Fibroblast of peridontal ligament (primary cell): ENCODE results near the gene PTPN4.

Experiments
- DNase-seq: peaks from one replicate; pipeline ENCODE4 v3.0.0-alpha.2; 2010; ENCODE audit errors: extremely low read depth

The PTPN4 gene

DNA sequence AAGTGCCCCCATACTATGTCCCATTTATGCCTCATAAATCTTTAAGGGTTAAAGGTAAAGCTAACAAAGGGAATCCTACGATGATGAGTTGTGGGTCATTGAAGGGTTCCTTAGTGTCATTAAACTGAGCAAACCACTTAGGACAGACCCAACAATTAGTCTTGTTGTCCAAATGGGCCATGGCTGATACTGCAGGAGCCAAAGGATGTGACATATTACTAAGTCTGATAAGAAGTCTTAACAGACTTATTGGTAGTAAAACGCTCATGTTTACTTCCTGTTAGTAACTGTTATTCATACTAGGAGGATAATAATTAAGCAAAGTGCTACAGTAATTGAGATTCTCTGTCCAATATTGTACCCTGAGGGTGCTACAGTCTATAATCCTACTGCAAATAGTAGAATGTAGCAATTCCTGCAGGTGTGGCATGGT lies 96.8 kb downstream of the PTPN4 start:
- no peak for DNase-seq

DNA sequence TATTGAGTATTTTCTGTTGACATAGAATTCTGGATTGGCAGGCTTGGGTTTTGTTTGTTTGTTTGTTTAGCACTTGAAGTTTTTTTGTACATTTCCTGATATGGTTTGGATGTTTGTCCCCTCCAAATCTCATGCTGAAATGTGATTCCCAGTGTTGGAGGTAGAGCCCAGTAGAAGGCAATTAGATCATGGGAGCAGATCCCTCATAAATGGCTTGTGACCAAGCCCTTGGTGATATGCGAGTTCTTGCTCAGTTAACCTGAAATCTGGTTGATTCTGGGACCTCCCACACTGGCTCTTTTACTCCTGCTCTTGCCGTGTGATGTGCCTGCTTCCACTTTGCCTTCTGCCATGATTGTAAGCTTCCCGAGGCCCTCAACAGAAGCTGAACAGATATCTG lies 98.0 kb downstream of the PTPN4 start:
- DNase-seq, result no peak

DNA sequence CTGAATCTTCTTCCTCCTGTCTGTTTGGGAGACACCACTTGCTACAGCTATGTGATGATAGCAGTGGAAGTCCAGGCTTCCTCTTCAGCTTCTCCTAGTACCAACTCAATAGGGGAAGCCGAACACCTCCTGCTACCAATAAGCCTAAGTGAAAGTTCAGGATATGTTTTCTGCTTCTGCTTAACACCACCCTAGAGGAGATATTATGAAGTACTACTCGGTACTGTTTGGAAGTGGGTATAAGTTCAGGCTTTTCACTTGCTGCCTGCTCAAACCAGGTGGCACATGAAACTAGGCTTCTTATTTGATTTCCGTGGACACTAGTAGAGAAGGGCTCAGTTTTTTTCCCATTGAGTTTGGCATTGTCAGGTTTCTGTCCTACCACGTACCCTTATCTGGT lies 99.8 kb downstream of the PTPN4 start:
- DNase-seq, result no peak

DNA sequence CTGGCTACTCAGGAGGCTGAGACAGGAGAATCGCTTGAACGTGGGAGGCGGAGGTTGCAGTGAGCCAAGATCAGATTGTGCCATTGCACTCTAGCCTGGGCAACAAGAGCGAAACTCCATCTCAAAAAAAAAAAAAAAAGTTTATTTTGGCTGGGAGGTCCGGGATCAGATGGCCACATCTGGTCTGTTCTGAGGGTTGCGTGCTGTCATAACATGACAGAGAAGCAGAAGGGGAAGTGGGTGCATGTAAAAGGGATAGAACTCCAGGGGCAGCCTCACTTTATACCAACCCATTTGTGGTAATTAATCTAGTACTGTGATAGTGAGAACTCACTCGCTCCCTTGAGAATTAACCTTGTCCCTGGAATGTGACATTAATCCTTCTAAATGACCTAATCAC lies 101.2 kb downstream of the PTPN4 start:
- no peak for DNase-seq

DNA sequence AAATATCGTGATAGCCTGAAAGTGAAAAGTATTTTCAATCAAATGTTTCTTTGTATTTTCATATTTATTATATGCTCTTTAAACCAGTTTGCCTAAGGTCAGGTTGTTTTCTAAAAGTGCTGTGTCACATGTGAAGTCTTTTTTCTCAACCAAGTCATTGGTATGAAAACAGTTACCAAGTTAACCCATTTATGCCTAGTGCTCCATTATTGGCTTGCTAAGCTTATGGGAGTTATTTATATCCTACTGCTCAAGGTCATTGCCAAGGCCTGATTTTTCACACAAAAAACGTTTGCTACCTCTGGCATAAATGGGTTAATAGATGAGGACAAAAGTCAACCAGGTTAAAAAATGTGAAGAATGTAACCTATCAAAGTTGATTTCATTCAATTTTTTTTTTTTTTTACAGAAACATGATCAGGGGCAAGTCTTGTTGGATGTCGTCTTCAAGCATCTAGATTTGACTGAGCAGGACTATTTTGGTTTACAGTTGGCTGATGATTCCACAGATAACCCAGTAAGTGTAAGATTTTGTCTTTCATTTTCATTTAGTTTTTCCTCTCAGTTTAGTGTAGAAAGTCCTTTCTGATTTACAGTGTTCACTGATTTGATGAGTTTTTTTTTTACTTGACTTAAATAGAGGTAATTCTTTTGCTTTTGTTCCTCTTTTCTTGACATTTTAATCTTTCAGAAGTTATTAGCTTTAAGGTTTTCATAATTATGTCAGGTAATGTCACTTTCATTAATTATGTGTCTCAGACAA lies 102.6 kb downstream of the PTPN4 start:
- no peak for DNase-seq

DNA sequence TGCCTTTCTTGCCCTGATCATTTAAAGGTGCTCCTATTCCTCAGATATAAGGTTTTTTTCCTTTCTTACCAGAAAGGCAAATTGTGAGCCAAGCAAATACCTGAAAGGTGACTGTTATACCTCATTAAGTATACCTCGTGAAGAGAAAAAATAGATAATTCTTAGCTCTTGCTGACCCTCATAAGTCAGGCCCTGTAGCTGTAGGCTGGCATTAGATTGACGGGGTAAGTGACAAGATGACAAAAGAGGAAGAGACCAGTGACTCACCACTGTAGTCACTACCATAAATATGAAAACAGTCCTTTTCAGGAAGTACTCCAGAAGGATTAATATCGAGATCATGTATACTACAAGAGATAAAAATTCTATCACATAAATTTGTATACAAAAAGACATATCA lies 104.6 kb downstream of the PTPN4 start:
- DNase-seq, result no peak

DNA sequence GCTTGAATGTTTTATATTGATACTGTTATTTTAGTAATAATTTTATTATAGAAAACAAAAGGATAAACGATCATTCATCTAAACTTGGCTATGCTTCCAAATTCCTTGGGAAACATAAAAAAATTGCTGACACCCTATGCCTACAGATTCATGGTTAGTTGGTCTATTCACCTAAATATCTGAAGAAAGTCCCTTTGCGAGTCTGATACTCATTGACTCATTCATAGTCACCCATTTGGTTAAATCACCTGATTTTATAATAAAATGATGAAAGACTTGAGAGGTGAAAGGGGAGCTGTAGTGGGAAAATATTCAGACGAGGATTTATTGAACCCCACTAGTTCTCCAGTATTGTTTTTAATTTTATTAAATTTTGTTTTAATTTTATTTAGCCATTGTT lies 112.0 kb downstream of the PTPN4 start:
- no peak for DNase-seq

DNA sequence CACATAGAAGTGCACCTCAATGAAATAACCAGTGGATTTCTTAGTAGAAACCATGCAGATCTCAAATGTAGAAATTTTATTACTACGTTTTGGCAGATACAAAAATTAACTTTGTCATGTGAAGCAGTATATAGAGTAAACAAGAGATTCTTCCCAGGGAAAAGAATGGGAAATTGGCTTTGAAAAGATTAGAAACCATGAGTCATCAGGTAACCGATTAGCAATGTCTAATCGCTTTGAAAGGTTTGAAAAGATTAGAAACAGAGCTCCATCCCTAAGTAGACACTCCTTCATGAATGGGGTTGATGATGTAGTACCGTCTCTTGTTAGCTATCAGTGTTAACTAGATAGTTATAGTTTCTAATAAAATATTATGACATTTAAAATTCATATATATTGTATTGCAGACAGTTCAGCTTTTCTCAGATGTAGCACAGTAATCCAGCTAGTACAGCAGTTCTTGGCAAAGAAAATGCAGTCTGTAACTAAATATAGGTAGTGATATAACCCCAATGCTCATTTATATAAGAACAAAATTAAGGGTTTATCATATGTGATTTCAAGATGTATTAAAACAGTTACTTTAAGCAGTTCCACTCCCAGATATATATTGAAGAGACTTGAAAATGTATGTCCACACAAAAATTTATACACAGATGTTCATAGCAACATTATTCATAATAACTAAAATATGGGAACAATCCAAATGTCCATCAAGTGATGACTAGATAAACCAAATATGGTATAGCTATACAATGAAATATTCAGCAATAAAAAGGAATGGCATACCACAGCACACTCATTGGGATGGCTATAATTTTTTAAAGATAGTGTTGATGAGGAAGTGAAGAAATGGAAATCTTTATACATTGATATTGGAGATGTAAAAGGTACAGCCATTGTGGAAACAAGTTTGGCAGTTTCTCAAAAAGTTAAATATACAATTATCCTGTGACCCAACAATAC lies 113.9 kb downstream of the PTPN4 start:
- DNase-seq, result peak; percentile 13

DNA sequence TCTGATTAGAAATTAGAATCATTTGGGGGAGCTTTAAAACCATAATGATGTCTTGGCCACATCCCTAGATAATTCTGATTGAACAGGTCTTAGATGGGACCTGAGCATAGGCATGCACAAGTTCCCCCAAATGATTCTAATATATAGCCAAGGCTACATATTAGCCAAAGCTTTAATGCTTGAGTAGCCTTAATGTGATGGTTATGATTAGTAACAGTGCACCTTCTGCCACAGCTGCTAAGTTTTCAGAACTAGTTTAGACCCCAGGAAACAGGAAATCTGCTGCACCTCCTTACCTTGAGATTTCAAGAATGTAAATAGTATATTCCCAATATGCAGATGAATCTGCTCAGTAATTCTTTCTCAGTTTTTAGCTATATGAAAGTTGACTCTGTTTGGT lies 119.8 kb downstream of the PTPN4 start:
- no peak for DNase-seq

DNA sequence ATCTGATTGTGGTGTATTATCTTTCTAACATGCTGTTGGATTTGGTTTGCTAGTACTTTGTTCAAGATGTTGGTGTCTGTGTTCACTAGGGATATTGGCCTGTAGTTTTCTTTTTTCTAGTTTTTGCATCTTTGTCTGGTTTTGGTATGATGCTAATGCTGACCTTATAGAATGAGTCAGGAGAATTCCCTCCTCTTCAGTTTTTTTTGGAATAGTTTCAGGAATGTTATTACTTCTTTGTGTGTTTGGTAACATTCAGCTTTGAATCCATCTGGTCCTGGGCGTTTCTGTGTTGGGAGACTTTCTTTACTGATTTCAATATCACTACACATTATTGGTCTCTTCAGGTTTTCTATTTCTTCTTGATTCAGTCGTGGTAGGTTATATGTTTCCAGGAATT lies 129.0 kb downstream of the PTPN4 start:
- DNase-seq, result peak; percentile 92

DNA sequence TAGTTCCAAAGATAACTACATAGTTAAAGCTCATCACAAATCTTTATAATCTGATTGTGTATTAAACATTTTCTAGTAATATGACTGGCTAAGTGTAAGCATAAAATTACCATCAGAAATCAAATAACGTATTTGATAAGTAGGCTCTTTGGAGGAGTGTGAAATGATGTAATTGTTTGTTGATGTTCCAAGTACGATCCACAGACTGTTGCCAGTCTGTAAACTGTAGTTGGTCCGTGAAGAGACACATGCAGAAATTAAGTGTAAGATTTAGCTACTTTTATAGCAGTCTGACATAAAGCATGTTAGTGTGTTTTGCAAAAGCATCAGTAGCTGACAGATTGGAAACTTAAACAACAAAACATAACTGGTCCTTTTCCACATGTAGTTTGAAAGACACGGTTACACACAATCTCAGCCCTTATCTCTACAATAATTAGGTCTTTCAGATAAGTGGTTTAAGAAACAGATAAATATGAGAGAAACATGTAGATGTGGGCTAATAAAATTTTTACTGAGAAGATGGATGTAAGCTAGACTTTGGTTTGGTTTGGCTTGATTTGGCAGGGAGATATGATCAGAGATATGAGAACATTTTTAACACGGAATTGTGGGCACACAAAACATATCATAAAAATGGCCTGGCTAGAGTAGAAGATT lies 138.1 kb downstream of the PTPN4 start:
- DNase-seq, result no peak

DNA sequence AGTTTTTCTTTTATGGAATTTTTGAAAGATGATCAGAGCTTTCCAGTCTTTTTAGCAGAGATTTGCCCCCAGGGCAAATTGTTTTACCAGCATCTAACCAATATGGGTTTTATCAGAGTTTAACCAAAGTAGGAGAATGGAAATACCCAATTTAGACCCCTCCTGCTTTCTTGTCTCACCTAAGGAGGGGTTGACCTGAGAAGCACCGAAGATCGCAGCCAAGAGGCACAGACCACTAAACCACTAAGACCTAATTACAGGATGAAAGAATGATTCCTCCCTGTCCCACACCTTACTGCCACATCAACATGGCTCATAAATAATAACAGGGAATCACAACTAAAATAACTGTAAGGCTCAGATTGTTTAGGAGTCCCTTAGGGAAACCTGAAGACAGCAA lies 141.3 kb downstream of the PTPN4 start:
- no peak for DNase-seq

DNA sequence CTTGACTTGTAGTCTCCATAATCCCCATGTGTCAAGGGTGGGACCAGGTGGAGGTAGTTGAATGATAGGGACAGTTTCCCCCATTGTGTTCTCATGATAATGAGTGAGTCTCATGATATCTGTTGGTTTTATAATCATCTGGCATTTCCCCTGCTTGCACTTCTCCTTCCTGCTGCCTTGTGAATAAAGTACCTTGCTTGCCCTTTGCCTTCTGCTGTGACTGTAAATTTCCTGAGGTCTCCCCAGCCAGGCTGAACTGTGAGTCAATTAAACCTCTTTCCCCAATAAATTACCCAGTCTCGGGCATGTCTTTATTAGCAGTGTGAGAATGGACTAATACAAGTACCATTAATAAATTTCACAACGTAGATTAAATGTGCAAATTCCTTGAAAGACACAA lies 150.8 kb downstream of the PTPN4 start:
- no peak for DNase-seq

DNA sequence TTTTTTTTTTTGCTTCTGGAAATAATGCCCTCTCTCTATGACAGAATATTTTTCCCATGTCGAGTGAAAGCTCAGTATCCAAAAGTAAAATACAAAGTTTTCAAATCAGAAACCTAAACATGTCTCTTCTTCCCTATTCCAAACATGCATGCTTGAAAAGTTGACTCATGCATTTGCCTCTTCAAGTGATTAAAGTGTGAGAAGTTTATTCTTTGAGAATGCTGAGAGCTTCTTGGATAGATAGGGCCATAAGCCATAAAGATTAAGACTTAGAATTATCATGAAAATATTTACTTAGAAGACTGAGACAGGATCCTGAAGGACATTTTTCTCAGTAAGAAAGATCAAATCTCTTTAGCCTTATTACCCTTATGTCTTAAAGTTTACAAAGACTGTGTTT lies 154.5 kb downstream of the PTPN4 start:
- DNase-seq, result peak; percentile 22

DNA sequence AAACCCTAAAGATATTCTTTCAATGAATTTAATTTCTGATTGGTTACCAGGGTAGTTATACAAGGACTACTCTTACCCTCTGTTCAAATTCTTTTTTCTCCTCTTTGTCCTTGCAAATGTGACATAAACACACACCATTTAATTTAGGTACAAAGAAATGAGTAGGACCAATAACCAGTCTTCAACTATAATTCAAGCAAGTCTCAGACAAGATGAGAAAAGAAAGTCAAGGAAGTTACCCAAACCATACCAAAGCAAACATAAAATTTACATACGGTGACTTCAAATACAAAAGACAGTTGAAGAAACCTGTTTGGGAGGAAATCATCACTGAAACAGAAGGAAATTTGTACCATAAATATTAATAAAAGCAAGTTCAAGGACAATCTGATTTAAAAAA lies 162.1 kb downstream of the PTPN4 start:
- DNase-seq, result no peak

DNA sequence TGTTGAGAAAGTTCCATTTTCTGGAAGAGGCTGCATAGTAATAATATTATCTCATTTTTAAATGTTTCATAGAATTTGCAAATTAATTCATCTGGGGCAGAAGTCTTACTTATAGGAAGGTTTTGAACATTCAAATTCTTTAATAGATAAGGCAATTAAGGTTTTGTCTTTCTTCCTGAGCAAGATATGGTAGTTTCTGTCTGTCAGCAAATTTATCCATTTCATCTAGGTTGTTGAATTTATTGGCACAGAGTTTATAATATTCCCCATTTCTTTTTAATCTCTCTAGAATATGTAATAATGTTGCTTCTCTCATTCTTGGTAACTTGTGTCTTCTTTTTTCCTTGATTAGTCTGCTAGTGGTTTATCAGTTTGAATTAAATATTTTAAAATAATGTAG lies 163.0 kb downstream of the PTPN4 start:
- DNase-seq, result no peak

DNA sequence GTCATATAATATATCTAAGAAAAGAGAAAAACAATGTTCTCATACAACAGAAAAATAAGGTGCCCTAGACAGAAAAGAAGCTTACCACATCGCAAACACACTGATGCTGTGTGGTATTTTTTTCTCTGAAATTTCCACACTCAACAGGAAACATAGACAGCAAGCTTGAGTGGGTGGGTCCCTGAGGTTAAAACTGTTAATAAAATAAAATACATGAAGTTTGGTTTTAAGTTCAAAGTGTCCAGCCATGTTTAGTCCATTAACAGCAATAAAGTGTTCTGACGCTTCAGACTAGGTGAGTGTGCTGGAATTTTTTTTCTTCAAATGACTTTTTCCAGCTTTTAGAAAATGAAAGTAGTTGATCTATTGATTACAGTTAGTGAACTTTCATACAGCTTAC lies 169.8 kb downstream of the PTPN4 start:
- DNase-seq, result no peak

DNA sequence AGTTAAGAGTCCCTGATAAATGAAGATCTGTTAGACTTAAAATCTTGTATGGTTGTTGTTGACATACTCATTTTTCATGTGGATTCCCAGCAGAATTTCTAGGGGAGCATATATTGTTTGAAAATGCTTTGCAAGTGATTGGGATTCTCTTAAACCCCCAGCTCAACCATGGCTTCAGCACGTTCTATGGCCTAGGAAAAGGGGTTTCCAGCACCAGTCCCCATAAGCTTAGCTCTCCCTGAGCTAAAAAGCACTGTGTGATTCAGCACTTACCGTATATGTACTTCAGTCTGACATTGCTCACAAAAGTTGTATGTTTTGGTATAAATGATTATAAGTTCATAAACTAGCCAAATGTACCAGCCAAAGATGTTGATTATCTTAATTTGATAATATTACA lies 173.1 kb downstream of the PTPN4 start:
- no peak for DNase-seq

DNA sequence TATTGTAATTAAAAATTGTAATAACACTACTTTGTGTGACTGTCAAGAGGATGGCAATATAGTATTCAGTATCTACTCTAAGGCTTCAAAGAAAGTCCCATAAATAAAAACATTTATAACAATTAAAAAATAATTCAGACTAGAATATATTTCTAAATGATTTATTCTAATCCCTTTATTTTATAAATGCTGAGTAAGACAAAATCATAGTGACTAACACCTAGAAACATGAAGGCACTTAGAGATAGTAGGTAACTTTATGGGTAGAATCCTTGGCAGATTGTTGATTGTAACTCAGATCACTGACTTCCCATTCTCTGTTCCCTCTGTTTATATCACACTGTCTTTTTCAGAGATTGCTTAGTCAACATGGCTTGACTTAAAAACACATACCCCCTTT lies 174.6 kb downstream of the PTPN4 start:
- DNase-seq, result no peak

DNA sequence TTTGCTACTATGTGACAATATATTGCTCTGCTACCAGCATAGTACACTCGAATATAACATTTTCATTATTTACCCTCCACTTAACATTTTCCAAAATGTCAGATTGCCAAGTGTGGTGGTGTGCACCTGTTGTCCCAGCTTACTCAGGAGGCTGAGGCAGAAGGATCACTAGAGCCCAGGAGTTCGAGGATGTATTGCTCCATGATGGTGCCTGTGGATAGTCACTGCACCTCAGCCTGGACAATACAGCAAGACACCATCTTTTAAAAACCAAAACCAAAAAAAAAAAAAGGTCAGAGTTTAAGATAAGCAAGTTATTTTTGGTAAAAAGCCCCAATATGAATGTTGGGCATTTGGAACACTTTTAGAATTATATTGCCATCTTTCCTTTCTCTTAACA lies 178.0 kb downstream of the PTPN4 start:
- no peak for DNase-seq

DNA sequence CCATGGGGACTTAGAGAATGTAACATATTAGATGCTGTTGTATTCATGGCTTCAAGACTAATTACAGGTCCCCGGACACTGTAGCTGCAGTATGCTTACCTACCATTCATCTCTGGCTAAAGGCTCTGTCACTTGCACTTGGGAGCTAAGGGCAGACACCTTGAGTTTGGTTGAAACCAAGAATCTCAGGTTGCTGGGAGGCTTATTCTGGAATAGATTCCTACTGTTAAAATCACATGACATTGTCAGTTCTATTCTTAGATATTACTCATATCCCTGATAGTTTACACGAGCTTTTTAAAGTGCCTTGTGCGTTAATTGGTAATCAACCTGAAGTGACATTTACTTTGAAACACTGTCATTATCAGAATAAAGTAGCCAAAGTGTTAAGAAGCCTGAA lies 180.2 kb downstream of the PTPN4 start:
- DNase-seq, result no peak

DNA sequence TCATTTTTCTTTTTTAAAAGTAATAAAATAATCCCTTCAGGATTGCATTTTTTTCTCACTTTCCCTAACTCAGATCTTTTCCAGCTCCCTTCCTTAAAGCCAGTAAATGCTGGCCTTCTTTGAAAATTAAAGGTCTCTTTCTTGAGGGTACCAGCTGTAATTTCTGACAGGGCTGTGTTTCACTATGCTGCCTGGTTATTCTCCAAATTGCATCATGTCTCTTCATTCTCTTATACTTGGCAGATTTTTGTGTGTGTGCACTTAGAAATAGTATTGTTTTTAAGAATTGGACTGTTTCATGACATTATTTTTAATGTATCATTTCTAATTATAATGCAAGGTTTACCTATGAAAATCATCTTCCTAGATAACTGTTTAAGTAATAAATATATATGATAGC lies 181.1 kb downstream of the PTPN4 start:
- peak; percentile 27 for DNase-seq

DNA sequence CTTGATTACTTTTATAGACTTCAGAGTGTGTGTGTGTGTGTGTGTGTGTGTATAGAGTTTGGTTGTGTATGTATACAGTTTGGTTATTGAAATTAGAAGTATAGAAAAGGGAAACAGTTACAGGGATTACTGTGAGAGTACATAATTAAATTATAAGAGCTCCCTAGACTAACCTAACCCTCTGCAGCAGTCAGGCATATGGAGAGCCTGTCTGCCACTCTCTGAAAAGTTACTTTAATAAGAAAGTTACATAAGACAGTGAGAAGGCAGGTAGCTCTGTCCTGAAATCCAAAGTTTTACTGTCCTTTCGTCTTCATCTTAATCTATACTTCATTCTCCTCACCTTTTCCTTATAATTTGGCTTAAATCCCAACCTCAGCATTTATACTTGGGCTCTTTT lies 181.7 kb downstream of the PTPN4 start:
- DNase-seq, result no peak
